AG08396 (cell line): ENCODE measurements around the gene ADAMTS9.
A peak's percentile ranks its signal among the peaks of the same experiment; 100 is the strongest.

Experiments used
- DNase-seq: peaks from one replicate; pipeline ENCODE4 v3.0.0; 2012; ENCODE audit warnings: low spot score, mixed read lengths

ADAMTS9 gene

GRCh38 chr3:64488939-64489338 lies 198.9 kb downstream of the ADAMTS9 start:
- no peak for DNase-seq

- peak; percentile 76 for DNase-seq
Observed at GRCh38 chr3:64484289-64484992, 203.4 kb downstream of the ADAMTS9 start.

GRCh38 chr3:64483467-64483866 lies 204.3 kb downstream of the ADAMTS9 start:
- no peak for DNase-seq

- no peak for DNase-seq
Observed at GRCh38 chr3:64475037-64475436, 212.8 kb downstream of the ADAMTS9 start.

GRCh38 chr3:64473466-64473865 lies 214.3 kb downstream of the ADAMTS9 start:
- no peak for DNase-seq

GRCh38 chr3:64470436-64470835 lies 217.4 kb downstream of the ADAMTS9 start:
- no peak for DNase-seq

GRCh38 chr3:64467255-64467944 lies 220.4 kb downstream of the ADAMTS9 start:
- DNase-seq, result no peak
